Neuronal stem cell (in vitro differentiated cells): ENCODE measurements around the gene EFNA3.

Experiments
- DNase-seq: peaks from one replicate; pipeline ENCODE4 v3.0.0-alpha.2; 2013; ENCODE audit warnings: low spot score
- H2AFZ ChIP-seq: one replicate; pipeline ENCODE4 v1.6.1; 2013; ENCODE audit warnings: mild to moderate bottlenecking, low read length, inconsistent platforms
- H2AK5ac ChIP-seq: 2 replicates; pipeline ENCODE4 v1.6.1; 2013; ENCODE audit warnings: low read depth, mild to moderate bottlenecking, inconsistent platforms, low read length, moderate library complexity, mixed read lengths
- H2BK120ac ChIP-seq: 2 replicates; pipeline ENCODE4 v1.6.1; 2013; ENCODE audit warnings: low read depth, mild to moderate bottlenecking, inconsistent platforms, low read length, moderate library complexity, mixed read lengths
- H2BK12ac ChIP-seq: one replicate; pipeline ENCODE4 v1.6.1; 2013; ENCODE audit warnings: low read length, inconsistent platforms
- H2BK15ac ChIP-seq: 2 replicates; pipeline ENCODE4 v1.6.1; 2013; ENCODE audit warnings: mild to moderate bottlenecking, low read length, inconsistent platforms, mixed read lengths
- H2BK5ac ChIP-seq: one replicate; pipeline ENCODE4 v1.6.1; 2013; ENCODE audit warnings: inconsistent platforms, mild to moderate bottlenecking, low read length, moderate library complexity
- H3K14ac ChIP-seq: one replicate; pipeline ENCODE4 v1.6.1; 2013; ENCODE audit warnings: low read length, inconsistent platforms
- H3K18ac ChIP-seq: 2 replicates; pipeline ENCODE4 v1.6.1; 2013; ENCODE audit warnings: low read length, inconsistent platforms
- H3K23ac ChIP-seq: 2 replicates; pipeline ENCODE4 v1.6.1; 2013; ENCODE audit warnings: low read depth, mild to moderate bottlenecking, mixed read lengths, low read length, inconsistent platforms; ENCODE audit not compliant: poor library complexity
- H3K27ac ChIP-seq: replicated peaks from 3 replicates; pipeline ENCODE4 v1.5.1; 2013; ENCODE audit warnings: low read length, inconsistent platforms
- H3K27me3 ChIP-seq, 3 experiments: 2 replicates each; pipeline ENCODE4 v1.6.1; 2013; ENCODE audit warnings: low read length in 3 of 3, mild to moderate bottlenecking in 2 of 3, inconsistent platforms in 1 of 3, low read depth in 1 of 3, mixed read lengths in 1 of 3, moderate library complexity in 1 of 3; ENCODE audit not compliant: control insufficient read depth in 3 of 3, insufficient read depth in 3 of 3
- H3K36me3 ChIP-seq, 2 donors: replicated peaks in 1 of 2; 2 replicates each; pipeline ENCODE4 v1.6.1; 2013; ENCODE audit warnings: low read length in 2 of 2; ENCODE audit not compliant: control insufficient read depth in 2 of 2, insufficient read depth in 2 of 2
- H3K4ac ChIP-seq: 2 replicates; pipeline ENCODE4 v1.6.1; 2013; ENCODE audit warnings: inconsistent platforms, mild to moderate bottlenecking, low read length, moderate library complexity
- H3K4me1 ChIP-seq, 2 donors: 1 replicate in 1 of 2; 2 replicates in 1 of 2; pipeline ENCODE4 v1.6.1; 2013; ENCODE audit warnings: low read length in 2 of 2, low read depth in 1 of 2; ENCODE audit not compliant: control insufficient read depth in 2 of 2, insufficient read depth in 1 of 2
- H3K4me2 ChIP-seq: one replicate; pipeline ENCODE4 v1.6.1; 2013; ENCODE audit warnings: mild to moderate bottlenecking, low read length, inconsistent platforms; ENCODE audit not compliant: insufficient read depth, poor library complexity, severe bottlenecking
- H3K4me3 ChIP-seq, 2 donors: 2 replicates each; pipeline ENCODE4 v1.5.1; 2013; ENCODE audit warnings: low read length in 2 of 2, mild to moderate bottlenecking in 2 of 2, inconsistent platforms in 1 of 2, moderate library complexity in 1 of 2
- H3K79me1 ChIP-seq: one replicate; pipeline ENCODE4 v1.6.1; 2013; ENCODE audit warnings: low read depth, mild to moderate bottlenecking, inconsistent platforms, low read length, moderate library complexity
- H3K9ac ChIP-seq: one replicate; pipeline ENCODE4 v1.6.1; 2013; ENCODE audit warnings: mild to moderate bottlenecking, low read depth, low read length, inconsistent platforms; ENCODE audit not compliant: poor library complexity
- H3K9me3 ChIP-seq, 2 donors: replicated peaks in 1 of 2; 2 replicates each; pipeline versions ENCODE3 to v1.6.1; 2013; ENCODE audit warnings: low read length in 2 of 2, mild to moderate bottlenecking in 2 of 2, inconsistent platforms in 1 of 2, low read depth in 1 of 2, mixed read lengths in 1 of 2, moderate library complexity in 1 of 2; ENCODE audit not compliant: control insufficient read depth in 2 of 2, insufficient read depth in 1 of 2
- H4K8ac ChIP-seq: one replicate; pipeline ENCODE4 v1.6.1; 2013; ENCODE audit warnings: low read depth, mild to moderate bottlenecking, inconsistent platforms, low read length, moderate library complexity
- H4K91ac ChIP-seq: one replicate; pipeline ENCODE4 v1.6.1; 2013; ENCODE audit warnings: low read length, low read depth, mild to moderate bottlenecking, inconsistent platforms; ENCODE audit not compliant: poor library complexity
- WGBS, 2 donors: extraction: QIAGEN DNeasy Blood & Tissue Kit; methylation state at CpG; one replicate each; pipeline ENCODE4 v1.1.7; 2013; ENCODE audit warnings: missing lambda C conversion rate in 2 of 2, mixed read lengths in 1 of 2; ENCODE audit not compliant: insufficient read length in 2 of 2, insufficient replicate concordance in 1 of 2; ENCODE audit errors: extremely low coverage in 2 of 2; 5-methylcytosine and 5-hydroxymethylcytosine counted together

EFNA3 gene

GRCh38 chr1:155037043-155037442, 41.6 kb upstream of the EFNA3 start:
- Histone ChIP-seq H2AFZ (no peak overlapping the region), H3K4me2 (no peak overlapping the region), H3K4ac (no peak overlapping the region), H3K23ac (no peak overlapping the region), H3K27me3 (no peaks in the 10 kb centered on the region), H3K9me3 (no peaks in the 10 kb centered on the region), H3K18ac (no peak overlapping the region), H2BK12ac (no peak overlapping the region), H3K4me1 (peaks cover 2 to 9% of the 10 kb centered on the region in 2 donors), H2BK120ac (no peak overlapping the region), H2BK5ac (no peak overlapping the region), H2BK15ac (no peak overlapping the region), H3K79me1 (no peaks in the 10 kb centered on the region), H3K14ac (no peak overlapping the region), H3K27ac (no peak overlapping the region), H3K36me3 (no peaks in the 10 kb centered on the region), H4K8ac (no peak overlapping the region), H4K91ac (no peak overlapping the region), H3K4me3 (no peak overlapping the region), H3K9ac (no peak overlapping the region), H2AK5ac (peak overlapping the region; percentile 7)
- no peak for DNase-seq
- WGBS, 2 donors, result no CpG with 5 or more reads among the region's 3 CpGs

GRCh38 chr1:155037851-155038441, 40.7 kb upstream of the EFNA3 start:
- Histone ChIP-seq H3K36me3 (no peaks in the 10 kb centered on the region), H4K8ac (no peak overlapping the region), H3K4me3 (no peak overlapping the region), H3K18ac (no peak overlapping the region), H3K9me3 (peaks cover 0 to 3% of the 10 kb centered on the region in 2 donors), H3K27me3 (no peaks in the 10 kb centered on the region), H3K4ac (no peak overlapping the region), H4K91ac (no peak overlapping the region), H3K4me1 (peaks cover 2 to 9% of the 10 kb centered on the region in 2 donors), H3K4me2 (no peak overlapping the region), H3K23ac (no peak overlapping the region), H2BK15ac (no peak overlapping the region), H2BK120ac (no peak overlapping the region), H2AK5ac (no peak overlapping the region), H2BK5ac (no peak overlapping the region), H2BK12ac (no peak overlapping the region), H3K79me1 (no peaks in the 10 kb centered on the region), H3K27ac (no peak overlapping the region), H3K14ac (no peak overlapping the region), H3K9ac (no peak overlapping the region), H2AFZ (no peak overlapping the region)
- no peak for DNase-seq
- WGBS, 2 donors, result no CpG with 5 or more reads among the region's 6 CpGs

GRCh38 chr1:155038602-155039307, 39.9 kb upstream of the EFNA3 start:
- H4K8ac ChIP-seq, result no peak overlapping the region
- H2BK120ac ChIP-seq, result no peak overlapping the region
- H3K27me3 ChIP-seq, result no peaks in the 10 kb centered on the region
- H3K4me3 ChIP-seq, result no peak overlapping the region
- no peak overlapping the region for H2AK5ac ChIP-seq
- H2BK5ac ChIP-seq, result no peak overlapping the region
- peaks cover 2 to 9% of the 10 kb centered on the region in 2 donors for H3K4me1 ChIP-seq
- no peak overlapping the region for H3K18ac ChIP-seq
- no peak overlapping the region for H3K4ac ChIP-seq
- no peak overlapping the region for H2BK15ac ChIP-seq
- no peaks in the 10 kb centered on the region for H3K79me1 ChIP-seq
- no peak overlapping the region for H3K14ac ChIP-seq
- H4K91ac ChIP-seq, result no peak overlapping the region
- H3K9me3 ChIP-seq, result peaks cover 0 to 3% of the 10 kb centered on the region in 2 donors
- H2BK12ac ChIP-seq, result no peak overlapping the region
- no CpG with 5 or more reads among the region's 8 CpGs for WGBS, 2 donors
- no peak overlapping the region for H3K23ac ChIP-seq
- no peaks in the 10 kb centered on the region for H3K36me3 ChIP-seq
- no peak overlapping the region for H3K9ac ChIP-seq
- H2AFZ ChIP-seq, result no peak overlapping the region
- H3K27ac ChIP-seq, result no peak overlapping the region
- DNase-seq, result no peak
- no peak overlapping the region for H3K4me2 ChIP-seq

GRCh38 chr1:155039308-155039669, 39.3 kb upstream of the EFNA3 start:
- Histone ChIP-seq H3K14ac (no peak overlapping the region), H3K23ac (no peak overlapping the region), H3K18ac (no peak overlapping the region), H3K9me3 (peaks cover 0 to 3% of the 10 kb centered on the region in 2 donors), H3K27ac (no peak overlapping the region), H3K4me1 (peaks cover 2 to 9% of the 10 kb centered on the region in 2 donors), H2BK120ac (no peak overlapping the region), H3K79me1 (no peaks in the 10 kb centered on the region), H3K9ac (no peak overlapping the region), H3K4me2 (no peak overlapping the region), H2AK5ac (no peak overlapping the region), H4K8ac (no peak overlapping the region), H2BK5ac (no peak overlapping the region), H2BK15ac (no peak overlapping the region), H3K4me3 (no peak overlapping the region), H2BK12ac (no peak overlapping the region), H3K27me3 (no peaks in the 10 kb centered on the region), H3K4ac (no peak overlapping the region), H2AFZ (no peak overlapping the region), H3K36me3 (no peaks in the 10 kb centered on the region), H4K91ac (peak overlapping the region; percentile 70)
- WGBS, 2 donors, result no CpG with 5 or more reads among the region's 4 CpGs
- DNase-seq, result no peak
